ENCODE data around the gene ANGPTL2. TPM values are rescaled to one million over a fixed set of nuclear protein-coding genes. Genes with fewer than 3 reads are reported as not detected.

ANGPTL2 gene
- total RNA-seq, 1 donor from 2014 or later = 17.5 TPM

- Histone ChIP-seq H3K4me2 (ENCODE audit: low read length) (no peak overlapping the region), H3K79me2 (ENCODE audit: insufficient read depth, low read length) (no peaks in the 10 kb centered on the region), H4K20me1 (ENCODE audit: insufficient read depth, low read length) (peaks cover 18% of the 10 kb centered on the region), H3K9ac (ENCODE audit: low read length) (no peak overlapping the region), H3K27ac (ENCODE audit: low read depth, low read length) (no peak overlapping the region), H3K4me1 (ENCODE audit: insufficient read depth, low read length) (peaks cover 10% of the 10 kb centered on the region), H3K27me3 (ENCODE audit: insufficient read depth, low read length) (peaks cover 48% of the 10 kb centered on the region), H3K9me3 (ENCODE audit: insufficient read depth, low read depth, low read length) (no peaks in the 10 kb centered on the region), H3K4me3 (ENCODE audit: insufficient read depth, low read depth, low read length) (no peak overlapping the region), H3K36me3 (ENCODE audit: insufficient read depth, low read length) (no peaks in the 10 kb centered on the region), H2AFZ (ENCODE audit: low read depth, low read length) (no peak overlapping the region)
- H3K4me1 Mint-ChIP-seq (ENCODE audit: low read depth, unreplicated experiment) = no peaks in the 10 kb centered on the region
- H3K4me3 Mint-ChIP-seq (ENCODE audit: unreplicated experiment) = no peak overlapping the region
- no peak for FAIRE-seq
- no peak for TF ChIP-seq CTCF (IDR thresholded peaks at IDR 0.05; ENCODE audit: insufficient read depth, low read depth, low read length)
- no peak for TF ChIP-seq EZH2 (IDR thresholded peaks at IDR 0.05; ENCODE audit: insufficient read depth, low read length)
- H3K9me3 Mint-ChIP-seq (ENCODE audit: unreplicated experiment) = no peaks in the 10 kb centered on the region
- H3K27me3 Mint-ChIP-seq (ENCODE audit: low read depth, unreplicated experiment) = peaks cover 34% of the 10 kb centered on the region
- H3K27ac Mint-ChIP-seq (ENCODE audit: unreplicated experiment) = no peak overlapping the region
- no peak for DNase-seq (ENCODE audit: low read depth)
- peaks cover 13% of the 10 kb centered on the region for H3K36me3 Mint-ChIP-seq (ENCODE audit: low read depth, unreplicated experiment)
Observed at GRCh38 chr9:127091526-127091925, 30.9 kb downstream of the ANGPTL2 start.

- Mint-ChIP-seq H3K4me3 (ENCODE audit: unreplicated experiment) (no peak overlapping the region), H3K27ac (ENCODE audit: unreplicated experiment) (no peak overlapping the region), H3K36me3 (ENCODE audit: low read depth, unreplicated experiment) (peaks cover 13% of the 10 kb centered on the region), H3K4me1 (ENCODE audit: low read depth, unreplicated experiment) (no peaks in the 10 kb centered on the region), H3K9me3 (ENCODE audit: unreplicated experiment) (no peaks in the 10 kb centered on the region), H3K27me3 (ENCODE audit: low read depth, unreplicated experiment) (peaks cover 35% of the 10 kb centered on the region)
- H3K4me1 ChIP-seq (ENCODE audit: insufficient read depth, low read length) = peaks cover 10% of the 10 kb centered on the region
- H3K36me3 ChIP-seq (ENCODE audit: insufficient read depth, low read length) = no peaks in the 10 kb centered on the region
- no peak overlapping the region for H2AFZ ChIP-seq (ENCODE audit: low read depth, low read length)
- H3K4me2 ChIP-seq (ENCODE audit: low read length) = no peak overlapping the region
- no peaks in the 10 kb centered on the region for H3K79me2 ChIP-seq (ENCODE audit: insufficient read depth, low read length)
- no peak for FAIRE-seq
- no peak overlapping the region for H3K4me3 ChIP-seq (ENCODE audit: insufficient read depth, low read depth, low read length)
- DNase-seq (ENCODE audit: low read depth) = no peak
- H3K27ac ChIP-seq (ENCODE audit: low read depth, low read length) = no peak overlapping the region
- TF ChIP-seq EZH2 (IDR thresholded peaks at IDR 0.05; ENCODE audit: insufficient read depth, low read length) (no peak), CTCF (IDR thresholded peaks at IDR 0.05; ENCODE audit: insufficient read depth, low read depth, low read length) (no peak)
- peaks cover 51% of the 10 kb centered on the region for H3K27me3 ChIP-seq (ENCODE audit: insufficient read depth, low read length)
- H4K20me1 ChIP-seq (ENCODE audit: insufficient read depth, low read length) = peaks cover 18% of the 10 kb centered on the region
- H3K9ac ChIP-seq (ENCODE audit: low read length) = no peak overlapping the region
- H3K9me3 ChIP-seq (ENCODE audit: insufficient read depth, low read depth, low read length) = no peaks in the 10 kb centered on the region
Observed at GRCh38 chr9:127090341-127090985, 32.0 kb downstream of the ANGPTL2 start.

- Histone ChIP-seq H3K36me3 (ENCODE audit: insufficient read depth, low read length) (no peaks in the 10 kb centered on the region), H2AFZ (ENCODE audit: low read depth, low read length) (no peak overlapping the region), H3K9me3 (ENCODE audit: insufficient read depth, low read depth, low read length) (no peaks in the 10 kb centered on the region), H4K20me1 (ENCODE audit: insufficient read depth, low read length) (peaks cover 18% of the 10 kb centered on the region), H3K4me2 (ENCODE audit: low read length) (no peak overlapping the region), H3K4me3 (ENCODE audit: insufficient read depth, low read depth, low read length) (no peak overlapping the region), H3K9ac (ENCODE audit: low read length) (no peak overlapping the region), H3K27ac (ENCODE audit: low read depth, low read length) (no peak overlapping the region), H3K79me2 (ENCODE audit: insufficient read depth, low read length) (no peaks in the 10 kb centered on the region), H3K4me1 (ENCODE audit: insufficient read depth, low read length) (peaks cover 10% of the 10 kb centered on the region), H3K27me3 (ENCODE audit: insufficient read depth, low read length) (peaks cover 58% of the 10 kb centered on the region)
- no peak for TF ChIP-seq CTCF (IDR thresholded peaks at IDR 0.05; ENCODE audit: insufficient read depth, low read depth, low read length)
- TF ChIP-seq EZH2 (IDR thresholded peaks at IDR 0.05; ENCODE audit: insufficient read depth, low read length) = no peak
- Mint-ChIP-seq H3K27me3 (ENCODE audit: low read depth, unreplicated experiment) (peaks cover 38% of the 10 kb centered on the region), H3K36me3 (ENCODE audit: low read depth, unreplicated experiment) (peaks cover 13% of the 10 kb centered on the region), H3K4me1 (ENCODE audit: low read depth, unreplicated experiment) (no peaks in the 10 kb centered on the region), H3K9me3 (ENCODE audit: unreplicated experiment) (no peaks in the 10 kb centered on the region), H3K4me3 (ENCODE audit: unreplicated experiment) (no peak overlapping the region), H3K27ac (ENCODE audit: unreplicated experiment) (no peak overlapping the region)
- no peak for DNase-seq (ENCODE audit: low read depth)
- no peak for FAIRE-seq
Observed at GRCh38 chr9:127089631-127090081, 32.8 kb downstream of the ANGPTL2 start.

Measured in astrocyte (in vitro differentiated cells and primary cell).